ENCODE data around the gene ZFP1.
A peak's percentile ranks its signal among the peaks of the same experiment; 100 is the strongest.

Gene ZFP1

GRCh38 chr16:75152635-75153034 is 4.3 kb downstream of the ZFP1 start:
- DNase-seq (ENCODE audit: low spot score): no peak

DNA sequence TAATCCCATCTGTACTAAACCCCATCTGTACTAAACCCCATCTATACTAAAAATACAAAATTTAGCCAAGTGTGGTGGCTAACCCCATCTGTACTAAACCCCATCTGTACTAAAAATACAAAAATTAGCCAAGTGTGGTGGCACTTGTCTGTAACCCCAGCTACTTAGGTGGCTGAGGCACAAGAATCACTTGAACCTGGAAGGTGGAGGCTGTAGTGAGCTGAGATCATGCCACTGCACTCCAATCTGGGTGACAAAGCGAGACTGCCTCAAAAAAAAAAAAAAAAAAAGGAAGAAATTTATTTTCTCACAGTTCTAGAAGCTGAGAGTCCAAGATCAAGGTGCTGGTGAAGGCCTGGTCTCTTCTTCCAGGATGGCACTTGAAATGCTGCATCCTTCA is 12.1 kb downstream of the ZFP1 start:
- no peak for DNase-seq (ENCODE audit: low spot score)

DNA sequence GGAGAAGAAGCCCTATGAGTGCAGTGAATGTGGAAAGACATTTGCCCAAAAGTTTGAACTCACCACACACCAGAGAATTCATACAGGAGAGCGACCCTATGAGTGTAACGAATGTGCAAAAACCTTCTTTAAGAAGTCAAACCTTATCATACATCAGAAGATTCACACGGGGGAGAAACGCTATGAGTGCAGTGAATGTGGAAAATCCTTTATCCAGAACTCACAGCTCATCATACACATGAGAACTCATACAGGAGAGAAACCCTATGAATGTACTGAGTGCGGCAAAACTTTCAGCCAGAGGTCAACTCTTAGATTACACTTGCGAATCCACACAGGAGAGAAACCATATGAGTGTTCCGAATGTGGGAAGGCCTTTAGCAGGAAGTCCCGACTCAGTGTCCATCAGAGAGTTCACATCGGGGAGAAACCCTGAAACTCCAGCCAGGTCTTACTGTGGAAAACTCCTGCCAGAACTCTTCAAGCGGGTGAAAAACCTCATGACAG is 21.6 kb downstream of the ZFP1 start:
- DNase-seq (ENCODE audit: low spot score): no peak

DNA sequence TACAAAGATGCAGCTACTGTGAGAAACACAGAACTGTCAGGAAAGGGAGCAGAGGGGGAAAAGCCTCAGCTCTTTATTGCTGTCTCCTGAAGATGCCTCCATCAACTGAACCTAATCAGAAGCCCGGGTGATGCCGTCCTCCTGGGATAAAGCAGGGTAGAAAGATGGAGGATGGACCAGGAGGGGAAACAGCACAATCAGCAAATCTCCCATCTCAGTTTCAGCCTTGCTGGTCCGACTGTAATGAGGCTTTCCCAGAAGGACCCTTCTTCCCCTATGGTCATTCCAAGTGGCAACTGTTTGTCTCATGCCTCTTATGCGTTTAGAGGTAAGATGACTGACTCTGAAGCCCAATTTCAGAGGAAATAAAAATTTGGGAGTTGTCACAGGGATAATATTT is 24.3 kb downstream of the ZFP1 start:
- DNase-seq (ENCODE audit: low spot score): no peak

DNA sequence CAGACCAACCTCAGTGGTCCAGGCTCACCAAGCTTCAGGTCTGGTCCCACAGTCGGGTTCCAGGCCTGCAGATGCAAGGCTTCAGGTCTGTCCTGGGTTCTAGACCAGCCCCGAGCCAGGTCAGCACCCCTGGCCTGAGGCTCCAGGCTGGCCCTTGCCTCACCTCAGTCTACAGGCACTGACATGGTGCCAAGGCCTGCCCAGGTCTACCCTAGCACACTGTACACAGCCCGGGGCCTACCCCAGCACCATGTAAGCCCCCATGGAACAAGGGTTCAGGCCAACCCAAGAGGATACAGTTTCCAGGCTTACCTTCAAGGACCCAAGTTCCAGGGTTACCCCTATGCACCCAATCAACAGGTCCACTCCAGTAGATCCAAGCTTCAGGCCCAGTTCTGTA is 26.8 kb downstream of the ZFP1 start:
- DNase-seq (ENCODE audit: low spot score): no peak

- no peak for DNase-seq (ENCODE audit: low spot score)
Measured at GRCh38 chr16:75176926-75177325, 28.6 kb downstream of the ZFP1 start.

DNA sequence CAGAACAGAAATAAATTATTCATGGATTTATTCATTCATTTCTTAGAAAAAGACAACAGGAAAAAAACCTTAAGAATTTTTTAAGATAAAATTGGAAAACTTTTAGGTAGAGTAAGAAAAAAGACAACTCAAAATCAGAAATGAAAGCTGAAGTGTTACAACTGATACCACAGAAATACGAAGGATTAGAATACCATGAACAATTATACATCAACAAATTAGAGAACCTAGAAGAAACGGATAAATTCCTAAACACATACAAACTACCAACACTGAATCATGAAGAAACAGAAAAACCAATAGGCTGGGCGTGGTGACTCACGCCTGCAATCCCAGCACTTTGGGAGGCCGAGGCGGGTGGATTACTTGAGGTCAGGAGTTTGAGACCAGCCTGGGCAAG is 30.9 kb downstream of the ZFP1 start:
- DNase-seq (ENCODE audit: low spot score): no peak

- DNase-seq (ENCODE audit: low spot score): no peak
Measured at GRCh38 chr16:75181630-75182029, 33.3 kb downstream of the ZFP1 start.

- DNase-seq (ENCODE audit: low spot score): no peak
Measured at GRCh38 chr16:75188832-75189477, 40.6 kb downstream of the ZFP1 start.

GRCh38 chr16:75189638-75190245 is 41.4 kb downstream of the ZFP1 start:
- DNase-seq (ENCODE audit: low spot score): no peak

DNA sequence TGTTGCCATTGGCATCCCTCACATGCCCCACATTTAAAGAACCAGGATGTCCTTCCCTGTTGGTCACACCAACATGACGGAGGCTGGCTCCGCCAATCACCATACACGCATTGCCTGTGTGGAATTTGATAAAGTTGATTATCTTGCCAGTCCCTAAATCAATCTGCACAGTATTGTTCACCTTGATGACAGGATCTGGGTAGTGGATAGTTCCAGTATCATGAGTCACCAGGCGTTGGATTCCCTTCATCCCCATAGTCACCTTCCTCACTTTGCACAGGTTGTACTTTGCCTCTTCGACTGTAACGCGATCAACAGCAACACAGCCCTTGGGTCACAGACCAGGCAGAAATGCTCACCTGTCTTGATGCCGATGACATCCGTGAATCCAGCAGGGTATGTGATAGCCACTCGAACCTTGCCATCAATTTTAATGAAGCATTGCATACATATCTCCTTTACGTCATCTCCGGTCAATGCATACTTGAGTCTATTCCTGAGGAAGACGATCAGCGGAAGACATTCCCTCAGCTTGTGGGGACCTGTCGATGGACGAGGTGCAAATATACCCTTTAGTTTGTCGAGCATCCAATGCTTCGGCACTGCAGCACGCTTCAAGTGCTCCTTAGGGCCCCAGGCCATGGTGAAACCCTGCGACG is 44.4 kb downstream of the ZFP1 start:
- DNase-seq (ENCODE audit: low spot score): peak; percentile 52

GRCh38 chr16:75193265-75193650 is 44.9 kb downstream of the ZFP1 start:
- no peak for DNase-seq (ENCODE audit: low spot score)

- no peak for DNase-seq (ENCODE audit: low spot score)
Measured at GRCh38 chr16:75193730-75194444, 45.6 kb downstream of the ZFP1 start.

GRCh38 chr16:75195811-75196790 is 47.8 kb downstream of the ZFP1 start:
- DNase-seq (ENCODE audit: low spot score): no peak

DNA sequence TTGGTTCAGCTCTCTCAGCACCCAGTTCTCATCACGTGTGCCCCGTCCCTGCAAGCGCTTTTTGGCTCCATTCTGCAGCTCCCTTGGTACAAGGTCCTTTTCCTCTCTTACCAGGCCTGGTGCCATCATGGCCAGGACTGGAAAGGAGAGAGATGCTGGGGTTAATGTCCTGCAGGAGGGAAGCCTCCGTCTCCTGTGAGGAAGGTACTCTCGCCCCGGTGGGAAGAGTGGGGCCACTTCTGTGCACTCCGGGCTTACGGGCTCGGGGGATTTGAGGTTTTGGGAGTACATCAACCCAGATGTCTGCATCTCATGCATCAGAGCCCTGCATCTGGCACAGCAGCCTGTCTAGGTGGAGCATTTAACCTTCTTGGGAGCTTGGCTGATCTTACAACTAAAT is 48.5 kb downstream of the ZFP1 start:
- DNase-seq (ENCODE audit: low spot score): no peak

DNA sequence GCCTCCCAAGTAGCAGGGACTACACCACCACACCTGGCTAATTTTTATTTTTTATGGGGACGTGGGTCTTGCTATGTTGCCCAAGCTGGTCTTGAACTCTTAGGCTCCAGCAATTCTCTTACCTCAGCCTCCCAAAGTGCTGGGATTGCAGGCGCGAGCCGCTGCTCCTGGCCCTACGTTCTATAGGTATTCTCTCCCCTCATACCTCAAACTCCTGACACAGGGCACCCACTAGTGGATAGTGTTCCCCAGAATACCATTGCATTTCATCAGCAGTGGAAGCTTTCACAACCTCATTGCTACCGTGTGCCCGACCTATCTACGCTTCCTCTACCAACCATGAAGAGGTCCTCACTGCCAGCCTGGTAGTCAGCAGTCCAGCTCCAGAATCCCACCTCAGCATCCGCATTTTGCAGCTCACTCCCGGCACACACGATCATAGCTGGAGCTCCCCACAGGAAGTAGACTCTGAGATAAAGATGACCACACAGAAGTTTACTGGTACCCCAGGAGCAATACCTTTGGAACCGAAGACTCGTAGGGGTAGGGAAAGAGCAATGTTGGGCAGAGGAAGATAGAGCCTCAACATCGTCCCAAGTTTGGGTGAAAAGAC is 49.3 kb downstream of the ZFP1 start:
- peak; percentile 37 for DNase-seq (ENCODE audit: low spot score)

GRCh38 chr16:75198135-75198600 is 49.8 kb downstream of the ZFP1 start:
- no peak for DNase-seq (ENCODE audit: low spot score)

GRCh38 chr16:75202069-75202590 is 53.8 kb downstream of the ZFP1 start:
- no peak for DNase-seq (ENCODE audit: low spot score)

- DNase-seq (ENCODE audit: low spot score): no peak
Measured at GRCh38 chr16:75203096-75203495, 54.8 kb downstream of the ZFP1 start.

DNA sequence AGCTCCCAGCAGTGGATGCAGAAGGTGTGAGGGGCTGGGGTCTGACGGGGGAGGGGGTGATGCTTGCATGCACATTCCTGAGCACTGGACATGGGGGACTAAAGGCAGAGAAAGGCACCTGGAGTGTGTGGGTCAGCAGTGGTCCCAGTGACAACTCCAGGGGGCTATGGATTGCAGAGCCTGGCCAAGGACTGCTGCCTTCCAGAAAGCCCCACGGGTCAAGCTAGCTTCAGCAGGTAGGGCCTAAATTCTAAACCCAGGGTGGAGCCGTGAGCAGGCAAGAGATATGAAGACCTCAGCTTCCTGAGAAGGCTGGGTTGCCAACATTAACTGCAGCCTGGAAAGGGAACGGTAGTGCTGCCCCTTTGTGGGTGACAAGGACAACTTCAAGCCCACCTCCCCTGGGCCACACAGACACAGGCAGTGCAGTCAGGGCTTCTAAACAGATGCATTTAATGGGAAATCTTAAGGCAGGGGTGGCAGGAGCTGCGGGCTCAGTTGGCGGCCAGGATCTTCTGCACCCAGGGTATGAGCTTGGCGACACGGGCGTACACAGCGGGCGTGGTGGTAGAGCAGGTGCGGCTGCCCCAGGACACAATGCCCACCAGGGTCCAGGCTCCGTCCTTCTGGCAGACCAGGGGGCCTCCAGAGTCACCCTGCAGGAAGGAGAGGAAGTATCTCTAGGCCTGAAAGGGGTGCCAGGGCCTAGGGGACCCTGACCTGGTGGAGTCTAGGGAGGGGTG is 55.5 kb downstream of the ZFP1 start:
- no peak for DNase-seq (ENCODE audit: low spot score)

Measured in SW480 (cell line).